HG03469 (cell line): ENCODE results near the gene RHOXF2B.
"Not testable (repeated sequence)": the region's sequence is repeated elsewhere in the genome, so short reads cannot be mapped to it uniquely, and the experiment has no call there.

Experiments used
- ATAC-seq: cut with Tn5 transposase; IDR thresholded peaks from one replicate; pipeline ENCODE4 v1.9.1; 2021; ENCODE audit warnings: mild to moderate bottlenecking, moderate library complexity, moderate number of reproducible peaks; ENCODE audit not compliant: unreplicated experiment

RHOXF2B gene

GRCh38 chrX:120077590-120077989 lies at the start of gene RHOXF2B:
Gene RHOXF2B, minus strand, starts transcription at chrX:120077690. Its CDS starts 138 bp downstream, at chrX:120077552.
- ATAC-seq: not testable (repeated sequence)

DNA sequence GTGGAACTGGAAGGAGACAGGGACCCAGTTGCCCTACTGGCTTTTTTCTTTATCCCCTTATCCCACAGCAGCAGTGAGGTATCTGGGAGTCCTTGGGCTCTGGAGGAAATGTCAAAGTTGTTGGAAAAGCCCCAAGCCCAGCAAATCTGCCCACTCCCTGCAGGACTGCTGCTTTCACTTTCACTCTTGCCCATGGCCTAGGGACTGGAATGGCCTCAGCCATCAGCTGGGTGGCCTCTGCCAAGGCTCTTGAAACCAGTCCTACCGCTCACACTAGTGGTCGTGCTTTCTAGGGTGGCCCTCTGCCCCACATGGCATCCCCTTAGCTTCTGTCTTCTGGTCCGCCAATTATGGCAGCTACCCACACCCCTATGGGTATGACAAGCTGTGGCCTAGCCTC lies 48.0 kb upstream of the RHOXF2B start:
- no peak for ATAC-seq

DNA sequence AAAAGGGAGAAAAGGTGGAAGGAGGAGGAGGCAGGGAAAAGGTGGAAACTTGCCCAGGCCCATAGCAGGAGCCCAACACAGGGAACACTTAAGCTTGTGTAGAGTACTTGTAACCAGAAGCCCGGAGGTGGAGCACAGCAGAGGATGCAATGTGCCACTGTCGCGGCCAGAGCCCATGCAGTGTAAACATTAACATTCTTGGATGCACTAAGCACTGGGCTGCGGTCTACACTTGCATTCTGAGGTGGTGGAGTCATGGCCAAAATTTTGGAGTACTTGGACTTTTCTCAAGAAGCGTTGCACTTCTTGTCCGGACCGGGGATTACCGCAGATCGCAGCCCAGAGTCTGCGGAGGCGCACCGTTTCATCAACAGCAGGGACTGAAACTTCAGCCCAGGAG lies 42.7 kb upstream of the RHOXF2B start:
- ATAC-seq: no peak

DNA sequence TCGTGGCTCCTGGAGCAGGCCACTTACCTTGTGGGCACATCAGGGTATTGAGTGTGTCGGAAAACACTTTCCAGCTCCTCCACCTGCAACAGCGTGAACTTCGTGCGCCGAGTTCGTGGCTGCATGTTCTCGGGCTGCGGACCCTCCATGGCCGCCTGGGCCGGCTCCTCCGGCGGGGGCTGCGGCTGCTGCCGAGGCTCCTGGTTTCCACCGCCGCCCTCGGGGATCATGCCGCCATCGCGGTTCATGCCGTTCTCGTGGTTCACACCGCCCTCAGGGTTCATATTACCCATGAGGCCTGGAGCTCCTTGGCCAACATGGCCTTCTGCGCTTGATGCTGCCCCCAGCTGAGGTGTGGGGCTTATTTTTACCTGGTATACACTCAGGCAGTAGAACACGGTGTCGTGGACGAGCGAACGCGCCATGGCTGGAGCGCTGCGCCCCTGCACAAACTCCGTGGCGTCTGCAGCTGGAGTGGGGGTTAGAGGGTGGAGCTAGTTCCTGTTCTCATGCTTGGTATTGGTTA lies 38.0 kb upstream of the RHOXF2B start, which contains the start of gene RHOXF1:
Gene RHOXF1, minus strand, starts transcription at position 476 of the 526 bp plus-strand sequence. Its CDS starts 51 bp downstream, at position 425.
- no peak for ATAC-seq

- ATAC-seq: no peak
Measured at GRCh38 chrX:120111611-120112010, 34.1 kb upstream of the RHOXF2B start.

DNA sequence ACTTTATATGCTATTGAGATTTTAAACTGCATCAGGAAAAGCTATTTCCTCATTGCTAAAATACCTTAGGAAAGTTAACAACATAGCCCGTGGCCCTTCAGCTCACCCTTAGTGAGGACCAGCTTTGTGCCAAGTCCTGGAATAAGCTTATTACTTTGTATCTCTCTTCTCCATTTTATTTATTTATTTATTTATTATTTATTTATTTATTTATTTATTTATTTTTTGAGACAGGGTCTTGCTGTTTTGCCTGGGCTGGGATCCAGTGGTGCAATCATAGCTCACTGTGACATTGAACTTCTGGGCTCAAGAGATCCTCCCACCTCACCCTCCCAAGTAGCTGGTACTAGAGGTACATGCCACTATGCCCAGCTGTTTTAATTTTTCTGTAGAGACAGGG lies 31.9 kb upstream of the RHOXF2B start:
- no peak for ATAC-seq

DNA sequence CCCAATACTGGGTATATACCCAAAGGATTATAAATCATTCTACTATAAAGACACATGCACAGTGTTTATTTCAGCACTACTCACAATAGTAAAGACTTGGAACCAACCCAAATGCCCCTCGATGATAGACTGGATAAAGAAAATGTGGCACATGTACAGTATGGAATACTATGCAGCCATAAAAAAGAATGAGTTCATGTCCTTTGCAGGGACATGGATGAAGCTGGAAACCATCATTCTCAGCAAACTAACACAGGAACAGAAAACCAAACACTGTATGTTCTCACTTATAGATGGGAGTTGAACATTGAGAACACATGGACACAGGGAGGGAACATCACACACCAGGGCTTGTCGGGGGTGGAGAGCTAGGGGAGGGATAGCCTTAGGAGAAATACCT lies 27.2 kb upstream of the RHOXF2B start:
- not testable (repeated sequence) for ATAC-seq

DNA sequence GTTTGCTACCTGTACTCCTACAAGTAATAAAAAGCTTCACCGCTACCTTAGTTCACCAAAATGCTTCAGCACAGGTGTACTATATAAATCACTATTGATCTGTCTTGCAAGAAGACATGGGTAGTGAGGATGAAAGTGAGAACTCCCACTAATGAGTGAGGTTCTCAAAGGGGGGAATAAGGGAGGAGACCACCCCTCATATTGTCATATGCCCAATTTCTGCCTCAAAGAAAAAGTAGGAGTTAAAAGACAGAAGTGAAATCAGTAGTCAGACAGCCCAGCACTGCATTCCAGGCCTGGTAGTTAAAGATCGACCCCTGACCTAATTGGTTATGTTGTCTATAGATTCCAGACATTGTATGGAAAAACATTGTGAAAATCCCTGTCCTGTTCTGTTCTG lies 23.6 kb upstream of the RHOXF2B start:
- not testable (repeated sequence) for ATAC-seq

GRCh38 chrX:120090208-120090607 lies 12.7 kb upstream of the RHOXF2B start:
- no peak for ATAC-seq

DNA sequence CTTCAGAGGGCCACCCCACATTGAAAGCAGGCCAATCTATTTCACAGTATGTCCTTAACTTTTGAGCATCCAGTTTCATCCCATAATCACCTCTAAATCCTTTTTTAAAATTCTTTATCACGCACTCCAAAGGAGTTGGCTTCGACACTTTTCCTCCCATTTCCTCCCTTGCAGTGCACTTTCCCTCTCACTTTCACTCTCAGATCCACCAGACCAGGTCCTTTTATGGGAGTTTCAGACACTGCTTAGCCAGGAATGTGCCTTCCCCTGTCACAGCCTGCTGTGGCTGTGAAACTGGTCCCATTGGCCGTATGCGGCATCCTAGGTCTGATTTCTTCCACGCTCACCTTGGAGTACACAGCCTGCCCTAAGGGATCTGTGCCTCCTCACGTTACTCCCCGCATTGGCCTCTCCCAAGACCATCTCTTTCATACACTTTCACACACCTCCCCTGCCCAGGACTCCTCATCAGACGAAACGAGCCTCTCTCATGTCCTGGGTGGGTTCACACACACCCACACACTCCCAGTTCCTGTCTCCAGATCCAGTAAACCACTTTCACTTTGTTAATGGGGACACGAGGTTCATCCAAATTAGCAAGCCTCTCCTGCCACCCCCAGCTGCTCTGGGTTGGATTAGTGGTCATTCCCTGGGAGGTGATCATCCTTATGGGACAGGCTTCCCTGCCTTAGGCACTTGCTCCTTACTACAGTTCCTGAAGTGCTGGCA lies 10.0 kb upstream of the RHOXF2B start:
- ATAC-seq: no peak

DNA sequence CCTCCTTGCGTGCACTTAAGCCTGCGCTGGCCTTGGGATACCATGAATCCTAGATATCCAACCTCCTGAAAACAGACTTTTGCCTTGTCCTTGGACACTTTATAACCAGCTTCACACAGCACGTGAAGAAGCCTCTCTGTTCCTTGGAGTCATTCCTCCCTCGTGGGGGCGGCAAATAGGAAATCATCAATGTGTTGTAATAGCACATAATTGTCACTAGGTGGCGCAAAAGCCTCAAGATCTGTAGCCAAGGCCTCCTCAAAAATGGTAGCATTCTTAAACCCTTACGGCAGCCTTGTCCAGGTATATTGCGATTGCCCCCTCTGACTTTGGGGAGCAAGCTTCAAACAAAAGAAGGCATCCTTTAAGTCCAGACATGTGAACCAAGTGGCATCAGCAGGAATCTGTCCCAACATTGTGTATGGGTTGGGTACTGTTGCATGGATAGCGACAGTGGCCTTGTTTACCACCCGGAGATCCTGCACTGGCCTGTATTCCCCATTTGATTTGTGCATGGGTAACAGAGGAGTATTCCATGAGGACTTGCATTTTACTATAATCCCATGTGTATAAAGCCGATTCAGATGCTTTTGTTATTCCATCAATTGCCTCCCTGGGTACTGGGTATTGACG lies 8.2 kb upstream of the RHOXF2B start:
- not testable (repeated sequence) for ATAC-seq

GRCh38 chrX:120066169-120066568 lies 11.3 kb downstream of the RHOXF2B start:
- ATAC-seq: not testable (repeated sequence)

GRCh38 chrX:120042712-120043111 lies 34.8 kb downstream of the RHOXF2B start:
- ATAC-seq: not testable (repeated sequence)

- ATAC-seq: not testable (repeated sequence)
Measured at GRCh38 chrX:120042247-120042646, 35.2 kb downstream of the RHOXF2B start.

DNA sequence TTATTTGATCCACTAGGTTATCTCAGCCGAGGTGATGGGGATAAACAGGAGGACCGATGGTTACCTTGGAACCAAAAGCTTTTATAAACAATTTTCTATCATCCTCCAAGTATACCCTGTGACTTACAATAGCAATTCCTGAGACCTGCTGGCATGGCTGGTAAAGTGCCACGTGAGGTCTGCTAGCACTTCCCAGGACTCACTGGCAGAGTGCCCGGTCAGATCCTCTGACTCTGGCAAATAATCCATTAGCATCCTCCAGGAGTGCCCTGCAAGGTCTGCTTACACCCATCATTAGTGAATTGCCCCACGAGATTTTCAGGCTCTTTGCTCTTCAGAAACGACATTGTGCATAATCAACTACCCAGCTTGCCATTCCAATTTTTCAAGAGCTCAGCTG lies 37.3 kb downstream of the RHOXF2B start:
- ATAC-seq: not testable (repeated sequence)

DNA sequence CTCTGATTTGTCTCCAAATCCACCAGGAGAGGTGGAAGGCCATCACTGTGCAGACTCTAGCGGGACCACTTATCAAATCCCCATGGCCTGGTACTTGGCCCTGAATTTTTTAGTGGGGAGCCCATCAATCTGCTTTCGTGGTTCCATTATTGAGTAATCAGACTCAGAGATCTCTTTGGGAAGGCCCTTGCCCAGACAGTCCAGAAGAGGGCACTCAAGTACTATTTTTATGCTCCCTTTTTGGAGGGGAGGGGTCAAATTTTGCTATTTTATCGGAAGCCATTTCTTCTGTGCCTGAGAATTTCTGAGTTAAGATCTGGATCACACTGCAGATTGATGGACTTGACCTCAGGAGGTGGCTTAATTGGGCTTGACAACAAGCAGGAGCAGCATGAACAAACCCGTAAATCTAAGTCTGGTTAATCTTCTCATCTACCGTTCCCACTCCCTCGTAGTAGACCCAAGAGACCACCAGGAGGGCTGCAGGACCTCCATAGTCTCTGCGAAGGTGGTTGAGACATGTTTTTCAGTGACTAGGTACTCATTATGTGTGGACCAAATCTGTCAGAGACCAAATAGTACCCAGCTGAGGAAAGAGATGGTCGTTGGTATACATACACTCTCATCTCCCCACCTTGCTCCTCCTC lies 38.3 kb downstream of the RHOXF2B start:
- ATAC-seq: not testable (repeated sequence)

GRCh38 chrX:120036704-120037103 lies 40.8 kb downstream of the RHOXF2B start:
- ATAC-seq: no peak

DNA sequence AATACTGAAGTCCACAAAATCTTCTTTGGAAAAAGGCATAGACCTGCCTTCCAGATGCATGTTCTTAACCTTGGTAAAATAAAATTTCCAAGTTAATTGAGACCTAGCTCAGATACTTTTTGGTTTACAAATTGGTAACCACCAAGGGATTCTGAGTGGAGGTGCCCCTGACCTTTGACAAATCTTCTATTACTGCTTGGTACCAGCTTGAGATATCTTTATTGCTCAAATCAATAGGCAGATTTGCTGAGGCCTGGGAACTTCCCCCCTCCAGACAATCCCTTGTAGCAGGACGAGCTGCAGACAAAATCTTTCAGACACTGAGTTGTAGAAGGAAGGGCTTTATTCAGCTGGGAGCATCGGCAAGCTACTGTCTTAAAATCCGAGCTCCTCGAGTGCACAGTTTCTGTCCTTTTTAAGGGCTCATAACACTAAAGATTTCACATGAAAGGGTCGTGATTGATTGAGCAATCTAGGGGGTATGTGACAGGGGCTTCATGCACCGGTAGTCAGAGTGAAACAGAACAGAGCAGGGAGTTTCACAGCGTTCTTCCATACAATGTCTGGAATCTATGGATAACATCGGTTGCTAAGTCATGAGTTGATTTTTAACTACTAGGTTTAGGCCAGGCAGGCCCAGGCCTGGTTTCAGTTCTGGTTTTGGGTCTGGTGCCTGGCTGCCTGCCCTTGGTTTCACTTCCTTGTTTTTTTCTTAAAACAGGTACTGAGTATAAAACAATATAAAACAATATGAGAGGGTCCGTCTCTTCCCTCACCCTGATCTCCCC lies 41.8 kb downstream of the RHOXF2B start:
- peak; percentile 83 for ATAC-seq

- ATAC-seq: no peak
Measured at GRCh38 chrX:120029354-120029753, 48.1 kb downstream of the RHOXF2B start.

DNA sequence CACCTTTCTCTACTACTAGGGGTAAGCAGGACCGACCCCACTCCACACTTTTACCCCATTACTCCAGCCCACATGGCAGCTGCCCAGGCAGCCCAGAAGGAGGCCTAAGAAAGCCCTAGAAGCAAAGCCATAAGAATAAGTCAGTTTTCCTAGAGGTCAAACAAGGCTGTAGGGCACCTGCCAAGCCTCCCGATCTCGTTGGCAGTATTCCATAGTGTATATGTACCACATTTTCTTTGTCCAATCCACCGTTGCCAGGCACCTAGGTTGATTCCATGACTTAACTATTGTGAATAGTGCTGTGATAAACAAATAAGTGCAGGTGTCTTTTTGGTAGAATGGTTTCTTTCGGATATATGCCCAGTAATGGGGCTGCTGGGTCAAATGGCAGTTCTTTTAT lies 54.2 kb downstream of the RHOXF2B start:
- ATAC-seq: no peak

DNA sequence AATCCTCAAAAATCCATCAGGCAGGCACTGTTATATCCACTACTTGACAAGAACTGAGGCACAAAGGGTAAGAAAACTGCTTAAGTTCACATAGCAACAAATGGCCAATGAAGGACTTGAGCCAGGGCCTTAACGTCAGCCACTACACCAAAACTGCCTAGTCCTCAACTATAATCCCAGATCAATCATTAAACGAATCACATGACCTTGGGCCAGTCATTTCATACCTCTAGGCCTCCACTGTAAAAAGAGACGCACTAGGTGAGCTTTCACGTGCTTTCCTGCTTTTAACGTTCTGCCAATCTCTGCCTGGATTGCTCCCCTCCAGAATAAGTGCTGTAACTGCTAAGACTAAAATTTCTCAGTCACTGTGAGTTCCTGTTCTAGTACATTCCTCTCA lies 54.7 kb downstream of the RHOXF2B start:
- no peak for ATAC-seq
